Inflammatory macrophage (primary cell): ENCODE measurements around the gene BTG2.

Experiments used
- DNase-seq, 2 donors: peaks; one replicate each; pipeline ENCODE4 v3.0.0-alpha.2; 2020 to 2022

BTG2 gene

DNA sequence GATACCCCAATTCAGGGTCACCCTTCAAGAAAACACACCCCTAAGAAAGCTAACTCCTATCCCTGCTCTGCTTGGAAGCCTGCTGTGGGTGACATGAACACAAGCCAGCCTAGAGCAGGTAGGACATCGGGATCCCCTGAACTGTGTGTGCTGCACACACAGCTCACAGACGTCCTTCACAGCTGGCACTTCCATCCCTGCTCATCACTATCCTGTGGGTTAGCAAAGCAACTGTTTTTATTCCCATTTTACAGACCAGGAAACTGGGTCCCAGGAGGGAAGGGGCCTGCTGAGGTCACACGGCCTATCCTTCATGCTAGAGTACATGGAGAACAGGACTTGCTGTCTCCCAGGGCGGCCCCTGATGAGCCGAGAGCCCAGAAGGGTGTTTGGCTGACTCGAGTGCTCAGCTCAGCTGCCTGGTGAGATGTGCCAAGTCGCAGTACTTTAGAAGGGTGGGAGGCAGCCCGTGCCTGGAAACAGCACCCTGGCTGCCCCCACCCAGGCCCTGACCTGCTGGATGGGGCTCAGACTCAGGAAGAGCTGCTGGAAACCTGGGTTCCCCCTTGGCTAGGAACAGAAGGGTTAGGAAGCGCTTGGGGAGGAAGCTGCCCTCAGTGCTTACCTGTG, 28.3 kb upstream of the BTG2 start:
- DNase-seq, result no peak

DNA sequence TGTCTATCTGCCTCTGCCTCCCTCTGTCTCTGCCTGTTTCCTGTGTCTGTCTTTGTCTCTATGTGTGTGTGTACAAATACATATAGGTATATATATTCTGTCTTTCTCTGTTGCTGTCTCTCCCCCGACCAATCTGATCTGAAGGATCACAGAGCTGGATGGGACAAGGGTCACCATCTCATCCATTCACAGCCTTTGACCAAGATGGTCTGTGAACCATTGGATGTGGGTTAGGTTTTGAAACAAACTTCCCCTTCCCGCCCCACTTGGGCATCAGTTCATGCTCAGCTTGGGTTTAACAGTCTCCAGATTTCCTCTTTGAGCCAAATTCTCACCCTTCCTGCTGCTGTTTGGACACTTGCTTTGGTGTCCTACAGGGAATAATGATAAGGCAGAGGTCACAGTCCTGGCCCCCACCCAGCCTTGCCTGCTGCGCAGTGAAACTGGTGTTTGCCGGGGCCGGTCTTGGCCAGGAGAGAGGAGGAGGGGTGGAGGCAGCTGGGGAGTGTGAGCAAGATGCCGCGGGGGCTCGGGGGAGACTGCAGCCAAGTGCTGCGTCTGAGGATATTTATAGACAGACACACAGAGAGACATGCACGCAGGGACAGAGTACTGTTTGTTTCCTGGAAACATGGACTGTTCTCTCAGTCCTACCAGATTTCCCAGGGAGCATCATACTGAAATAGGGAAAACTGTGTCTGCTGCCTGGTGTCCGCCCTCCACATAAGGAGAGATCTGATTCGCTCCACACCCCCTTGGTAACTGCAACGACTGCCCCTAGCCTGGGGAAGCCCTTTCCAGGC, 27.0 kb upstream of the BTG2 start:
- peak; percentile 61 to 63 for DNase-seq

DNA sequence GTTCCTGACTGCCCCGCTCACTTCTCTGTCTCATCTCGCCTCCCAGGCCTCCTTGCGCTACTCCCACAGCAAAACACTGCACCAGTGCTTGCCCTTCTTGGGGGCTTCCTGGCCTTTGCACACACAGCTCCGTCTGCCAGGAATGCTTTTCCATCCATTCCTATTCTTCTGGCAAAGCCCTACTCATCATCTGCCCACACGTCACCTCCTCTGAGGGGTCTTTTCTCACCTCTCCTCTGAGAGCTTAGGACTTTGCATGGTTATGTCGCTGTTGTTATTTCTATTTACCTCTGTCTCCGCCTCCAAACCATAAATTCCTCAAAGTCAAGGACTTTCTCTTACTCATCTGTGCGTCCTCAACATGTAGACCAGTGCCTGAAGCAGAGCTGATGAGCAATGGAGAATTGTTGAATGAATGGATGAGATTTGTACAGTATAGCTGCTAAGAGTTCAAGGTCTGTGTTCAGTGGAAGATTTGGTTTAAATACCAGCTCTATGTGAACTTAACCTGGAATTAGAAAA, 26.4 kb upstream of the BTG2 start:
- DNase-seq, result no peak

GRCh38 chr1:203280061-203280460, 25.3 kb upstream of the BTG2 start:
- no peak for DNase-seq

DNA sequence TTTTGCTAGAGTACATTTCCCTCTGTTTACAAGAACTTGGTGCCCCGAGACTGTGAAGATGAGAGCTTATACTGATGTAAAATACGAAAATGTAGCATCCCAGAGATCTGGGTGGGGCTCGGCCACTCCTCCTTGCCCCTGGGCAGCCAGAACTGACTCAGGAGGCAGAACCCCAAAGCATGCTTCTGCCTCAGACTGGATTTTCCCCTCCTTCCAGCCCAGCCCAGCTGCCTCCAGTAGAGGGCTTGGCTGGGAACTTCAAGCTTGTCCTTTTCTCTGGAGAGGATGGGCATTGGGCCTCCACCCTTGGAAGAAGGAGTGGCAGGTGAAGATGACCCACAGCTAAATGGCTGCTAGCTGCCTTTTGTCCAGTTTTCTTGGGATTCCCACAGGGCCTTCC, 24.3 kb upstream of the BTG2 start:
- DNase-seq, result no peak

- DNase-seq, result no peak
Observed at GRCh38 chr1:203281851-203282661, 23.3 kb upstream of the BTG2 start.

DNA sequence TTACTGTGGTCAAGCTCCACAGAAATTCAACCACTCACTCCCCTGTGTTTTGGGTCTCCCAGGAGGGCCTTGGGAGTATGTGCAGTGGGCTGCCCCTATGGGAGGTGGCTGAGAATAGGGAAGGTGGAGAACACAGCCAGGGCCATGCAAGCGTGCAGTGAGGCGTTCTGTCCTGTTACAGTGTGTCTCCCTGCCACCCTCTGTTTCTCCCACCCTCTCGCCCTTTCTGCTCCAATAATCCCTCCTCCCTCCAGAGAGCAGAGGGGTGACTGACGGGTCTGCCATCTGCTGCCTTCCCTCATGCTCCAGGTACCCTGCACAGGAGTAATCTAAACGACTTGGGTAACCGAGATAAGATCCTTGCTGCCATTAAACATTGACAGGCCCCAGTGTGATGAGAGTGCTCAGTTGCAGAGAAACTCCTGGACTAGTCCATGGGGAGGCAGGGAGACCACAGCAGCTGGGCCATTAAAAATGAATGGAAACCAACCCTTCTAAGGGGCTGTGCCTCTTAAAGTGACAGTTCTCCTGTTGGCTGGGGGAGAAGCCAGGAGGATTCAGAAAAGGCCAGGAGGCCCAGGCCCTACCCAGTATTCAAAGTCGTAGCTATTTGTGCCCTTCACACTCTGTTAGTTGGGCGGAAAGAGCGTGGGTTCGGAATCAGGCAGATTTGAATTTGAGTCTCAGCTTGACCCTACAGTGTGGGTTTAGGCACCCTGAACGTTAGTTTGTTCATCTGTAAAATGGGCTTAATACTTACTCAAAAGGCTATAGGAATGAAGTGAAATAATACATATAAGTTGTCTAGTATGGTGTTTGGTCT, 22.4 kb upstream of the BTG2 start:
- DNase-seq, result no peak

DNA sequence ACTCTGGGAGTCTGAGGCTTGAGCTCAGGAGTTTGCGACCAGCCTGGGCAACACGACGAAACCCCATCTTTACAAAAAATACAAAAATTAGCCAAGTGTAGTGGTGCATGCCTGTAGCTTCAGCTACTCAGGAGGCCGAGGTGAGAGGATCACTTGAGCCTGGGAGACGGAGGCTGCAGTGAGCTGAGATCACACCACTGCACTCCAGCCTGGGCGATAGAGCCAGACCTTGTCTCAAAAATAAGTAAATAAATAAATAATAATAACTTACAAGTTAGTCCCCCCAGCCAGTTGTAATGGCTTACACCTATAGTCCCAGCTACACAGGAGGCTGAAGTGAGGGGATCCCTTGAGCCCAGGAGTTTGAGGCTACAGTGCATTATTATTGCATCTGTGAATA, 21.7 kb upstream of the BTG2 start:
- no peak for DNase-seq

DNA sequence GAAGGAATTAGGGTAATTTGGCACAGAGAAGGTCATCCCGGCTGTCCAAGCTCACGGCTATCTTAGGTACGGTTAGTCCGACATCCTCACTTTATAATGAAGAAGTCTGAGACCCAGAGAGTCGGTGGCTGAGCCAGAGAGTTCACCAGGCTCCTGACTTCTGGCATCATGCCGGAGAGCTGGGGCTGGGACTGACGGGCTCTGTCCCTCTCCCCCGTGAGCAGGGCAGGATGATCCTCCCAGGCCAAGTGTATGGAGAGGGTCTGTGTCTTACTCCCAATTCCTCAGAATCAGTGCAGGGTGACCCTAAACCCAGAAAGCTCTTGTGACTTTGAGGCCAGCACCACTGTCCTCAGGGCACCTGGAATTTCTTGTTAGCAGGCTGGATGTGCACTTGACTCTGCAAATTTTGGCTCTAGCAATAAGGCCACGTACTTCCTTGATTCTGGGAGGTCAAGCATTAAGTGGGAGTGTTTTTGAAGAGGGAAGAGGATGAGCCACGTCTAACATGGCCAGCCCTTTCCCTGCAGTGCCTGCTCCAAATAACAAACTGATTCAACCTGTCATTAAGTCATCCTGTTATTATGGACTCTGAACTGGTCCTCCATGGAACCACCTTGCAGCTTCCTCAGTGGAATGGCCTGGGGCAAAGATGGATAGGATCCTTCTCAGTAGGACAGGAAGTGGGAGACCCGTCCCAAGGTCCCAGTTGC, 20.8 kb upstream of the BTG2 start:
- peak; percentile 59 for DNase-seq

GRCh38 chr1:203286161-203286984, 18.9 kb upstream of the BTG2 start:
- DNase-seq, result peak; percentile 41 to 59

- peak; percentile 97 to 98 for DNase-seq
Observed at GRCh38 chr1:203287109-203287893, 18.0 kb upstream of the BTG2 start.

DNA sequence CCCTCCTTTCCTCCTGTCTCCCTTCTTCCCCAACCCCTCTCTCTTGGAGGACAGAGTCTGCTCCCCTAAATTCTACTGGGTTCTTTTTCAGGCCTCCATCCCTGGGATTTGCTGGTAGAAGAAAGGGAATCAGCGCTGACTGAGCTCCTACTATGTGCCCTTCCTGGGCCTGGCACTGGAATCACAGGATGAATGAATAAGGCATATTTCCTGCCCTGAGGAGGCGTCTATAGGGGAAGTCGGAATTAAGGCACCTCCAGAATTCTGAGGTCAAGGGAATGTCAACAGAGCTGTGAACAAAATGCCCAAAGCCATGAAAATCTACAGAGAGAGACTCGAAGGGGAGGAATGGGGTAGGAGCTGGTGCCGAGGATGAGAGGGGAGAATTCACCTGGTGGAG, 17.4 kb upstream of the BTG2 start:
- peak; percentile 40 to 60 for DNase-seq

GRCh38 chr1:203288400-203288799, 16.9 kb upstream of the BTG2 start:
- DNase-seq, result no peak

DNA sequence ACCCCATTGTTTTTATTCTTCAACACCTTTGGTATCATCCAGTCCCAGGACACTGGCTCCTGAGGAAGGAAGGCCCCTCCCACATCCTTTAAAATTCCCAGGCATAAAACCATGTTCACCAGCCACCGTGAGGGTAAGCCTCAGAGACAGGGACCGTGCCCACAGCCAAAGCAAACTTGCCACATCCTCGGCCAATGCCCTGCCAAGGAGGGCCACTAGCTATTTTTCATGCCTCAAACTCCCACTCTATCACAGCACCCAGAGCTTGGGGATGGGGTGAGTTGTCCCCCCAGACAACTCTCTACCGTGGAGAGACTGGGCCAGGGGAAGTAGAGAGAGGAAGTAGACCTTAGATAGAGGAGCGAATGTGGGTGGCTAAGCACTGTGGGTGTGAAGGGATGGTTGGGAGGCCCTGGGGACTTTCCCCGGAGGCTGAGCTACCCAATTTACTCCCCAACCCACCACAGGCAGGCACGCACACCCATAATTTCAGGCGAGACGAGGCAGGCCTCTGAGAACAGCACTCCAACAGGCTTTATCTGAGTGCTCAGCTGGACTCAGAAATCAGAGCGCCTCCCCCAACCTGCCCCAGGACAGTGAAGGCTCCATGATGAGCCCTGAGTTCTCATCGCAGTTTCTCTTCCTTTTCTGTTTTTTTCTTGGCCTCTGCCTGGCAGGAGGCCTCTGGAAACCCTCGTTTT, 15.9 kb upstream of the BTG2 start:
- peak; percentile 95 to 98 for DNase-seq

DNA sequence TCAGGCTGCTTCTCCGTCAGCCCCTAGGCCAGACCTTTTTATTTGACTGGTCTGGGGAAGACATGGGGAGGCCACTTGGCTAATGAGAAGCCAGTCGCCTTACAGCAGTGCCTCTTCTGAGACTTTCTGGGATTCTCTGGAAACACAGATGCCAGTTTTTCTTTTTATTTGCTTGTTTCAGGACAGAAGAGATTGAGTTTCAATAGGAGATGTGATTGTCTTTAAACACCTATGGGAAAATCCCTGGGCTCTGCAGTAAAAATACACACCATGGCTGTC, 15.4 kb upstream of the BTG2 start:
- DNase-seq, result no peak

DNA sequence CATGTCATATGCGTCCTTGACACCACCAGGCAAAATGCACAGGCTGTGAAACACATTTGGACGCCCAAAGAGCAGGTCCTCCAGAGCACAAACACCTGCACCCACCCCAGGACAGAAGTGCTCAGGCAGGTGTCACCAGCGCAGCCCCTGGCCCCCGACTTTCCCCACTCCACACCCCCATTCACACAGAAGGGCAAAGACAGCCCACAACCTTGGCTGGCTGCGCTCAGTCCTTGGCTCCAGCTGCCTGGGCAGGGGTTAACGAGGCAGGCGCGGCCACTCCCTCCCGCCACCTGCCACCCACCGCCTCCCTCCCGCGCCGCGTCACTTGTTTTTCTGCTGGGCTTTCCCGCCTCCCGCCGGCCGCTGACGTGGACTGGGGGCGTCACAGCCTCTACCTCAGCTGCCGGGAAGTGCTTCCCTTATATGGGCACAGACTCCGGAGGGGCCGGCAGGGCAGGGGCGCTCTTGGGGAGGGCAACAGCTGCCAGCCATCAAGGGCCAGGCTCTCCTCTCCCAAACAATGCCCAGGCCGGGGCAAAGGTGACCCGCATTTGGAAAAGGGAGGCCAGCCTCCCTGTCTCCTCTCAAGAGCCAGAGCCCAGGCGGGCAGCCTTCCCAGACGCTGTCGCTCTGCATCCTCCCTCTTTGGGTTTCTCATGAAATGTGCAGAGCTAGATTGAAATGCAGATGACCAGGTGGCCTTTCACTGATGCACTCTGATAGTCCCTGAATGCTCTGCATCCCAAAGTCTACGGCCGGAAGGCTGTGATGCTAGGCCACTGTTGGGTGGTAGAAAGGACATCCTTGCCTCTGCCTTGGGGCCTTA, 14.8 kb upstream of the BTG2 start:
- peak; percentile 81 to 92 for DNase-seq

- peak; percentile 29 to 61 for DNase-seq
Observed at GRCh38 chr1:203291201-203292096, 13.9 kb upstream of the BTG2 start.
